GM19043 (cell line): ENCODE data around the gene PIMREG.

Experiments
- ATAC-seq: cut with Tn5 transposase; IDR thresholded peaks from one replicate; pipeline ENCODE4 v1.9.1; 2021; ENCODE audit warnings: low read depth; ENCODE audit not compliant: unreplicated experiment

The PIMREG gene, protein sequence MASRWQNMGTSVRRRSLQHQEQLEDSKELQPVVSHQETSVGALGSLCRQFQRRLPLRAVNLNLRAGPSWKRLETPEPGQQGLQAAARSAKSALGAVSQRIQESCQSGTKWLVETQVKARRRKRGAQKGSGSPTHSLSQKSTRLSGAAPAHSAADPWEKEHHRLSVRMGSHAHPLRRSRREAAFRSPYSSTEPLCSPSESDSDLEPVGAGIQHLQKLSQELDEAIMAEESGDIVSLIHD

DNA sequence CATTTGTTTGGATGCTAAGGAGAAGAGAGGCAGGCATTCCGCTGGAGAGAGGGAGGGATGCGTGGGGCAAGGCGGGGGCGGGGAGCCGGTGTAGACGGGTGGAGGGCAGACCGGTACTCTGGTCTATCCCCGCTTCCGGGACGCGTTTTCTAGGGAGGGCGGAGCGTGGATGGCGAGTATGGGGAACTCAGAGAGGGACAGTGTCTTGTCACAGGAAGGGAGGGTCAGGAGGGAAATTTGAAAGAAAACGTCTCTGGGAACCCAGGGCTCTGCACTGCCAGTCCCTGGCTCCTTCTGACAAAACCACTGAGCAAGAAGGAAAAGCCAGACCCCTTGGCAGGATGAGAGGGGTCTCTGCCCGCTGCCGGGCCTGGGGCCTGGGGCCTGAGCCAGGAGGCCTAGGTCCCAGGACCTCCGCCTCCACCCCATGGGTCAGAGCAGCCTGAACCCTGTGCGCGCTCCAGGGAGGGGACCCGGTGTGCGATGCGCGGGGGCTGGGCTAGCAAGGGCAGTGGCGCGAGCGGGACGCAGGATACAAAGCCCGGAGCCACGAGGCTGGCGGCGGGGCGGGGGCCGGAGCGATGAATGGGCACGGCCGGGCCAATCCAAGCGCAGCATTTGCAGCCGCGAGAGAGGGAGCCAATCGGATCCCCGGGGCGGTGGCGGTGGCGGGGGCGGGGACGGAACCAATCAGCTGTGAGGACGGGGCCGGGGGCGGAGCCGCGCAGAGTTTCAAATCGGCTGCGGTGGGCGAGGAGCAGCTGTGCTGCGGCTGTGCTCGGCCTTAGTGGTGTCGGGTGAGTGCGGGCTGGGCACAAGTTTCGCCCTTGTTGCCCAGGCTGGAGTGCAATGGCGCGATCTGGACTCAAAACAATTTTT is at the start of gene PIMREG:
Gene PIMREG, plus strand, starts transcription at position 764 of the 879 bp plus-strand sequence. CDS start 656 bp downstream, outside the sequence.
- ATAC-seq, result peak; percentile 82

DNA sequence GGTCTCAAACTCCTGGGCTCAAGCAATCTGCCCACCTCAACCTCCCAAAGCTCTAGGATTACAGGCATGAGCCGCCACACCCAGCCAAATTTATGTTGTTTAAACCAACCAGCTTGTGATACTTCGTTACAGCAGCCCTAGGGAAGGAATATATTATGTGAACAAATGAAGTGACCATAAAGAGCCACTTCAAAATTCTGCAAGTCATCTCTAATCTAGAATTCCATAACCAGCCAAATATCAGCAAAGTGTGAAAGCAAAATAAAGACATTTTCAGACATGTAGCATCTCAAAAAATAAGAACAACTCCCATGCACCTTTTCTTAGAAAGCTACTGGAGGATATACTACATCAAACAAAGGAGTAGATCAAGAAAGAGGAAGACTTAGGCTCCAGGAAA is 45.3 kb upstream of the PIMREG start:
- no peak for ATAC-seq

DNA sequence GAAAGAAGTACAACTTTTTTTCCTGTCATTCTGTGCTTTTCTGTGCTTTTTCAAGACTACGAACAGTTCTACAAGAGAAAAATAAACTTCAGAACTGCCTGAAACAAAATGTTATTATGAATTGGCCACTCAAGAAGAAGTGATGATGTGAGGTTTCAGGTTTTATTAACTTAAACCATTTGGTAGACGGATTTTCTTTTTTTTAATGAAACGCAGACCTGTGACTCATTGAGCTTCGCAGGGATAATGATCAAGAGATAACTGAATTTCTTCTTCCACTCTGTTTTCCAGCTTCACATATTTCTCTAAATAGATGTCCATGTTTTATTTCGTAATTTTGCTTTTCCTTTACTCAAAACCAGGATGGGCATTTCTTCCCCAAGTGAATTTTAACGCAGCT is 42.0 kb upstream of the PIMREG start:
- no peak for ATAC-seq

DNA sequence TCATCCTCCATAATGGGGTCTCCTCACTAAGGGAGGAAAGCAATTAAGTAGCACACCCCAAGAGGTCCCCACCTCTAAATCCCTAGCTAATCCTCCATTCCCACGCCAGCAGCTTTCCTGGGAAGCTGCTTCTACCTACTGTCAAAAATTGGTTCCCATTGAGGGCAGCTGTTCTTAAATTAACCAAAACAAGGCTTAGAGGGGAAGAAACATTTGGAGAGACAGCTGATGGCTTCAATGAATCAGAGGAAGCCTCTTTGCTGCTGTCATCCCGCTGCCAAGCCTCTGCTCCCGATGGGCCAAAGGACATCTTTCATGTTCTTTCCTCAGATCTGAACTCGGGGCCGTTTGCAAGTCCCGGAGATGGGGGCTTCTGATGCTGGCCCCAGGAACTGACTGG is 36.0 kb upstream of the PIMREG start:
- no peak for ATAC-seq

DNA sequence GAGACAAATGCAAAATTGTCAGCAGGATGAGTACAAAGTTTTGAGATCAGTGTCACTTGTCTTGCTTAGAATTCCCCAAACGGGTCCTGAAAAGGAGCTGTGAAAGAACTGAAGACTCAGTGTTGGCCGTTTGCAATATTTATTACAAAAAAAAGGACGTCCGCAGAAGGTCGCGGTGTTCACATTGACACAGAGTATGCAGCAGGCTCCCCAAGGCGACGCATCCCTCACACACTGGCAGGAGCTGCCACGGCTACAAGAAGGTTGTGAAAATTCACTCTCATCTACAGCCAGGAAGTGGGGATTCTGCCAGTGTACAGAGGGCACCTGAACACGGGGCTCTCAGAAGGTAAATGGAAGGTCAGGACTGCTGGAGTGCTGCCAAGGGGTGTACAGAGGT is 35.5 kb upstream of the PIMREG start:
- no peak for ATAC-seq

DNA sequence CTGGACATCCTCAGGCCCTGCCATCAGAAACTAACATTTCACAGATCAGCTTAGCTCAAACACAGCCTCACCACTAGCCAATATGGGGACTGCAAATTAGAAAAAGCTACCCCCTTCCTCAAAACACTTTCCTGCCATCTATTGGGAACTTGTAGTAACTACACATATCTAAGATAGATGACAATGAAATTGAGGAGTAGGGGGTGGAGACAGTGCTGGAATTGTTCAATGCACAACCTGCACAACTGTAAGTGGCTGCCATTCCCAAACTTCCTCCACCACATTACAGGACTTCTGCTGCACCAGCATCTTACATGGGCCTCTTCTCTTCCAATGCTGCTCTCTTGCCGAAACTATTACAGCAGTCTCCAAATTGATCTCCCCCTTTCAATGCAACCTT is 31.2 kb upstream of the PIMREG start:
- no peak for ATAC-seq

DNA sequence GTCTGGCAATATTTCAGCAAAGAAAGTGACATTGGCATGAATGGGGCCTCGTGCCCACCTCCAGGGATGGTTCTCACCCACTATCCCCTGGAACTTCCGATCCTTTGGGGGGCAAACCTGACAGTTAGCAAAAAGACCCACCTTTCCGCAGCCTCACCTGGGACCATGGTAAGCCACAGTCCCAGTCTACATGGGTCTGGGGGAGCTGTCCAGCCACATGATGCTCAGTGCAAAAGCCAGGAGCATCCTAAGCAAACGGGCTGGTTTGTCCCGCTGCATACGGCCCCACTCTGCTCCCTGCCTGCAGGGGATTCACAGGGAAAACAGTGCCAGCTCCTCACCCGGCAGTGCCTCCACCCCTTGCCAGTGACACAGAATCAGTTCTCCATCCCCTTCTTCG is 28.6 kb upstream of the PIMREG start:
- ATAC-seq, result no peak

DNA sequence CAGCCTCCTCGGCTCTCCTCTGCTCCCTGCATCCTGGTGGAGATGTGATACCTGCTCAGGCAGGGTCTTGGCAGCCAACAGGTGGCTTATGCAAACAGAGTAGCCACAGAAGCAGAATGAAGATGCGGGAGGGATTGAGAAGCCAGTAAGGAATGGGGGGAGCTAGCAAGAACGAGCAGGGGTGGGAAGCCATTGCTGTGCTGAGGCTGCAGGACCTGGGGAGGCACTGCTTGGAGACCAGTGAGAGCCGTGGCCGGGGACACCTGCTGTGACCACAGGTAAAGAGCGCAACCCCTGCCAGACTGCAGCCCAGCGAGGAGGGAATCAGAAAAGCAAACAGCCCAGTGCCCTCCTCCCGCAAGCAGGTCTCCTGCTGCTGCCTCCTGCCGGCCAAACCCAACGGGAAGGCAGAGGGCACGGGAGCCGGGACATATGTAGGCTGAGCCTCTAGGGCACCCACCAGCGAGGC is 24.0 kb upstream of the PIMREG start:
- ATAC-seq, result no peak

DNA sequence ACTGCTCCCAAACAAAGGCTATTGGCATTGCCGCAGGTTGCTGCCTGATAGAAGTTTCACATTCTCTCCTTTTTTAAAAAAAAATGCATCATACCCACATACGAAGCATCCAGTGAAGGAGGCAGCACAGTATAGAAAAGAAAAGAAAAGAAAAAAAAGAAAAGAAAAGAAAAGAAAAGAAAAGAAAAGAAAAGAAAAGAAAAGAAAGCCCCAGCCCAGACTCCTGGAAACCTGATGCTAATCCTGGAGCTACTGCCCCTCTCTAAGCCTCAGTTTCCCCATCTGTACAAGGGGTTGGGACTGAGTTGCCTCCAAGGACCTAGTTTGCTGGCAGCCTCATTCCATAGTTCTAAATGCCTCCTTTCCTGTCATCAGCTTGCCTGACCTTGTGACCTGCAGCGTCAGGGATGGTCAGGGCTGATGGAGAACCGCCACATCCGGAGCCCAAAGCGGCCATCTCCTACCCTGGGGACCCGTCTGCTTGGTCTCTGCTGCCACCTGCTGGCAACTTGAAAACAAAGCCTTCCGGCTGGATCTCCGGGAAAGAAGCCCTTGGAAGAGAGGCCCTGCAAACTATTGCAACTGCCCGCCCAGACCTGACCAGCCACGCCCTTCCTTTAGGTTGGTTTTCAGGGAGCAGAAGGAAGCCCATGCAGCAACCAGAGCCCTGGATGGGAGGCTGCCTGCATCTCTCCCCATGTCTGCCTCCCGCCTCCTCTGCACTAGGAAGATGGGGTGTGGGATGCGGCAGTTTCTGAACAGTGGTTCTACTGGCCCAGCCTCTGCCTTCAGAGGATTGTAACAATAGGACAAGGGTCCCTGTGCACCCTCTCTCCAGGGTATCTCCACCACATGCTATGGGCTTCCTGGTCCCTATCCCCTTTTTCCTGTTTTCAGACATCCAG is 22.3 kb upstream of the PIMREG start:
- no peak for ATAC-seq

DNA sequence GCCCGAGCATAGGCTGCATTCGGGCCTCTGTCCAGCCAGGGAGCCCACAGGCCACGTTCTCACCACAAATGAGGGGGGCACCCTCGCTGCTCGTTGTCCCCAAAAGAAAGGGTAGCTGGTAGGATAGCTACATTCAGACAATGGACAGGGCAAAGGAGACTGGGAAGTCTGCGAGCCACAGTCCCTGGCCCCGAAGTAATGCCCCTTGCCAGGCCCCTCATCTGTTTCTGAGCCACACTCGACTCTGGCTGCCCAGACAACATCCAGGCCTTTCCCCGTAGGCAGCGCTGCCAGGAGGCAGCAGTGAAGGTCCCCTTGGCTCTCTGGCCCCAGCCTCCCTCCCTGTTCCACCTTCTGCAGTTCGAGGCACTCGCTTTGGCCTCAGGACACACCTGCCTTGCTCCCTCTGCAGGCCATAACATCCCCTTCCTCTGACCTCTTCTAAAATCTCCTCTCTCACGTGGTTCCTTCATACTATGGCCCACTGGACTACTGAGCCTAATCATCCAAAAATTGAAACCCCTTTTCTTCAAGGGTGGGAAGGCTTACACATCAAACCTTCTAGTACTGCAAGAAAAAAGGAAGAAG is 21.5 kb upstream of the PIMREG start:
- ATAC-seq, result no peak

DNA sequence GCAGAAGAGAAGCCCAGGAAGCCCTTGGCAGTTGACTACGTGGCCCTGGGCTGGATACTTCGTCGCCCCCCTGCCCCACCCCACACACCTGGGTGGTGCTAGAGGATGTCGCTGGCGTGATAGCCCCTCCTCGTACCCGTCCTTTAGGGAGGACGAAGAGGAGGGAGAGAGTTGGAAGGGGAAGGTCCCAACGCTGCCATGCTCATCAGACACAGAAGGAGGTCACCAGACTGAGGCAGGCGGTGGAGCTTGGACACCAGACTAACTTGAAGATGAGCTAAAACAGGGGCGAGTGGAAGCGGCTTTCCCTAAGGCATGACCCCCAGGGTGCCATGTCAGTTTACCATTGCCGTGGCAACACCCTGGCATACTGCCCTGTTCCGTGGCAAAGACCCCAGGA is 20.3 kb upstream of the PIMREG start:
- no peak for ATAC-seq

DNA sequence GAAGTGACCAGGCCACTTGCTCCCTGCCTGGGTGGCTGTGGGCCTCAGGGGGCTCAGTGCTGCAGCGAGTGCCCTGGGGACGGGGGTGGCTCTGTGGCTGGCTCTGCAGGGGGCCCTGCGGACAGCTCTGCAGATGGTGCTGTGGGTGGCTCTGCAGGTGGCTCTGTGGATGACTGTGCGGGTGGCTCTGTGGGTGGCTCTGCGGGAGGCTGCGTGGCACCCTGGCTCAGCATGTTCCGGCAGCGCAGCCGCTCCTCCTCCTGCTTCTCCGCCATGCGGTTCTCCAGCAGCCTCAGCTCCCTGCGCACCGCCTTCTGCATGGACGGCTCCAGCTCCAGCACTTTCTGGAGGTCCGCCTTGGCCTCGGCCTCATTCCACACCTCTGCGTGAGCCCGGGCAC is 18.8 kb upstream of the PIMREG start:
- ATAC-seq, result no peak

DNA sequence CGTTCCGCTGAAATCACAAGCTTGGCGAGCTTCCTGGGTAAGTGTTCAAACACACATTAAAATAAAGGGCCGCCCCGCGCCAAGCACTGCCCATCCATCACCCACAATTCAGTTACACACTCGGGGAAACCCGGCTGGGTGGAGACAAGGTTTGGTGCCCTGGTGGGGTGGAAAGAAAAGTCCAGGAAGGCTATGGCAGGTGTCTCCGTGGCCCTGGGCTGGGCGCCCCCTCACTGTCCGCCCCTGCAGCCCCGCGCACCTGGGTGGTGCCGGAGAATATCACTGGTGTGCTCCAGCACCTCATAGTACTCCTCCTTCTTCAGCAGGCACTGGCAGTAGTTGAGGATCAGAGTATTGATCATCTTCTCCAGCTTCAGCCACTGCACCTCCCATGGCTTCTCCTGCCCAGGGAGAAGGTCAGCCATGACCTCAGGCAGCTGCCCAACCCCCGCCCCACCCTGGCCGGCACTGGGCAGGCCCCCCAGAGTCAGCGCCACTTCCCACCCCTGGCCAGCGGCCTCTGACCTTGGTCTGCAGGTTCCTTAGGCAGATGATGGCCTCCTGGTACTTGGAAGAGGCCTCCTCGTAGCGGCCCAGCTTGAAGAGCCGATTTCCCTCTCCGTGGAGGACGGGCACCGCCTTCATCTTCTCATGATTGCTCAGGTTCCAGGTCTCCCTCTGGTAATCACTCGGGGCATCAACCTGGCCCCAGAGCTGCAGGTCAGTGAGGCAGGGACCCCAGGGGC is 17.7 kb upstream of the PIMREG start:
- no peak for ATAC-seq

DNA sequence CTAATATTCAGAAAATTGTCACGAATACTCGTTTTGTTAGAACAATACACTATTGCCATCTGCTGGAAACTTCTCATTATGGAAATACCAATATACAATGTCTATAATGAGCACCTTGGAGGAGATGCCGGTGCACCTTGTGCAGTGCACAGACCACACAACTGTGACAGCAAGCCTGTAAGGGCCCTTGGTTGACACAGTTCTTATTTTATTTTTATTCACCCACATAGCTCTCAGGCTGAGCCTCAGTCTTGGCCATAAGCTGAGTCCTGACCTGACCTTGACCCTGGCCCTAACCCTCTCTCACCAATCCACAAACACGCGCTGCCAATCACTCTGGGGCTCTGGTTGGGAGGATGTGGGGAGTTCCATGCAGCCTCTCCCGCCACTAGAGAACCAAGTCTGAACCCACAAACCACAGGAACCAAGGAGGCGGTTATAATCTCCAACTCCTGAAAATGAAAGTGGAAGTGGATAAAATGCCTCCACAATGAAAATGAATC is 16.9 kb upstream of the PIMREG start:
- ATAC-seq, result no peak

DNA sequence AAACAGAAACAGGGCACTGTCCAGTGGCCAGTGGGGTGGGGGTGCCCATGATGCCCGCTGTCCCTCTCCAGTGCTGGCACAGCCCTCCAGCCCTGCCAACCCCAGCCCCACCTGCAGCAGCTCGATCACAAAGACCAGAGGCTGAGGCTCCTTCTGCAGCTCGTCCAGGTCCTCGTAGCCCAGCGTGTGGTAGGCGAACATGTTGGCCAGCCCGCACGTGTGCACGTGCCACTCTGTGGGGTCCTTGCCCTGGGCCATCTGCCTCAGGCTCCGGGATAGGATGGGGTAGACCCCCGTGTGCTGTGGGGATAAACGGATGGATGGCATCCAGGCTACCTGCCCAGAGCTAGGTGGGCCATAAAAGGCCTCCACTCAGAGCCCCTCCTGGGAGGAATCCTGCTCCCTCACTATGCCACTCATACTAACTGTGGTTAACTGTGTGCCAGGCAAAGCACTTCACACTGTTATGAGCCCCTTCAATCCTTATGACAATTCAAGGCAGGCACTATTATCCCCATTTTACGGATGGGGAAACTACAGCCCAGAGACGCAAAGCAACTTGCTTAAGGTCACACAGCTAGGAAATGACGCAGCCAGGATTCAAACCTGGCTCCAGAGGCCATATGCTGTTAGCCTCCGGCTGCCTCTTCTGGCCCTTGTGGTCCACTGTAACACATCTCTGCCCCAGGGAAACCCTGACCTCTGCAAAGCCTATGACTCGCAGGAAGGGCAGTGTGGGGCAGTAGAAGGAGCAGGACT is 15.9 kb upstream of the PIMREG start:
- no peak for ATAC-seq

DNA sequence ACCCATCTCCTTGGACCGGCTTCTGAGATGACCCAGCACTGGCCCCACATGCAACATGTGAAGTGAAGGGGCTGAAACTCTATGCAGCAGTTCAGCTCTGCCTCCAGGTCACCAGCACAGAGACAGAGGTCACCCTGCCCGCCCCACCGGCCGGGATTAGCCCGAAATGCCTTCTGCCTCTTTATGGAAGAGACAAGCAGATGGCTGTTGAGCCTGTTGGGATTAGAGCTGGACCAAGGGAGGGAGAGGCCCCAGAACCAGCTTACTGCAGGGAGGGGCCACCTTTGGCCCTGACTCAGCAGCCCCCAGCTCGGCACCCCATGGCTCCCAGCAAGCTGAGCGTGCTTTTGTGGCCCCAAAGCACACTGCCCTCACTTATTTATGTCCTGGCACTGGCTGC is 15.0 kb upstream of the PIMREG start:
- no peak for ATAC-seq

DNA sequence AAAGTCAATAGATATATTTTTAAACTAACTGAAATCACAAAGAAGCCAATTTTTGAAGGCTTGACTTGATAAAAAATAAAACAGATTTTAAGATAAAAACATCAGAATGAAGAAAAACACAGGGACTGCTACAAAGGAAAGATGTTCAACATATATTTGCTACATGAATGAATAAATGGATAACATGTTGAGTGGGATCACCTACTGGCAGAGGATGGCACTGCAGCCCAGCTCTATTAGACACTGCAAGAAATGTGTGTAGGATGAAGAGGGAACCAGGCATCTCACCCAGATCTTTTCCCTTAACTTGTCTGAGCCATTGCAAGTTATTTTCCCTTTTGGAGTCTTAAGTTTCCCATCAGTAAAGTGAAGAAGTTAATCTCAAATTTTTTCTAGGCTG is 13.5 kb upstream of the PIMREG start:
- no peak for ATAC-seq

DNA sequence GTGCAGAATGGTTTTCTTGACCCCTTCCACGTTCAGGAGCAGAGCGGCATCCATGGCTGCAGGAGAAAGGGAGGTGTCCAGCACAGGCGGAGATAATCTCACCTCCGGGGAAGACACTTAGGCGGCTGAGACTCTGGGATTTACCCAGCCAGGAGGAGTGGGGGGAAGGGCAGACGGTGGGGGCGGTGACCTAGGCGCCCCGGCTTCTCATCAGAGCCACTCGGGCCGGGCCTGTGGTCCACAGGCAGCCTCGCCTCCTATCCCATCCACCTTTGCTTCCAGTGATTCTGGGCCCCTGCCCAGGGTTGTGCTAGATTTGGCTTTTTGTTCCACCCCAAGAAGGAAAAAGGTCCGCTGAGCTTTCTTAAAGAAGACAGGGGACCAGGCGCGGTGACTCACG is 9.2 kb upstream of the PIMREG start, which contains the start of gene AIPL1:
Gene AIPL1, minus strand, starts transcription at position 71 of the 400 bp plus-strand sequence. Its CDS starts 17 bp downstream, at position 54.
- ATAC-seq, result no peak

DNA sequence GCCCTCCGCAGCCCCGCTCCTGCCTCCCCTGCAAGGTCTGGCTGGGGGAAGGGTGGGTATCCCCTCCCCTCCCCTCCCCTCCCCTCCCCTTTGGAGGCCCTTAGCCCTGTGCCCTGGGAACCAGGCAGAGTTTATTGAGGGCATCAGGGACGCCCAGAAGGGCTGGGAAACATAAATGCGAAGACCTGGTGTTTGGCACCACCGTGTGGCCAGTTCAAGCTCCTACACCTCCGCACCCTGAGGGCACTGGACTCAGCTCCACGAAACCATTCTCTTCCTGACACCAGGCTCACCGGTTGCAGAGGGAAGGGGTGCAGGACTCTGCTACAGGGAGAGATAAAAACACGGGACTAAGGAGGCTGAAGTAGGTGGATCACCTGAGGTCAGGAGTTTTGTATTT is 8.3 kb upstream of the PIMREG start:
- ATAC-seq, result no peak
